Large intestine (tissue), 3 donors: ENCODE measurements around the gene CTNNA2. TPM values are rescaled to one million over a fixed set of nuclear protein-coding genes. Genes with fewer than 3 reads are reported as not detected.

Experiments
- DNase-seq, 2 donors: peaks; one replicate each; pipeline versions ENCODE4 v3.0.0 to v3.0.0-alpha.2; 2013
- H3K27ac ChIP-seq: one replicate; pipeline ENCODE4 v1.5.1; 2013; ENCODE audit warnings: low read length
- H3K27me3 ChIP-seq: 2 replicates; pipeline ENCODE4 v1.6.1; 2013; ENCODE audit warnings: low read length; ENCODE audit not compliant: control insufficient read depth, insufficient read depth
- H3K36me3 ChIP-seq: 2 replicates; pipeline ENCODE4 v1.6.1; 2013; ENCODE audit warnings: low read length; ENCODE audit not compliant: control insufficient read depth, insufficient read depth
- H3K4me1 ChIP-seq: one replicate; pipeline ENCODE4 v1.6.1; 2013; ENCODE audit warnings: low read length; ENCODE audit not compliant: control insufficient read depth, insufficient read depth
- H3K4me3 ChIP-seq: one replicate; pipeline ENCODE4 v1.5.1; 2013; ENCODE audit warnings: low read length
- H3K9me3 ChIP-seq: one replicate; pipeline ENCODE4 v1.6.1; 2013; ENCODE audit warnings: mild to moderate bottlenecking, low read depth, low read length, moderate library complexity; ENCODE audit not compliant: control insufficient read depth
- WGBS: methylation state at CpG from one replicate; pipeline ENCODE4 v1.1.5; 2013; ENCODE audit warnings: low lambda C conversion rate; ENCODE audit not compliant: insufficient coverage; 5-methylcytosine and 5-hydroxymethylcytosine counted together
- polyA plus RNA-seq: library from polyadenylated mRNA; unstranded; fragments of 120-200 nt; gene quantifications from one replicate; pipeline ENCODE4 v1.2.1, GENCODE V29; 2013

The CTNNA2 gene
- polyA plus RNA-seq, 1 donor: 7.5 TPM

DNA sequence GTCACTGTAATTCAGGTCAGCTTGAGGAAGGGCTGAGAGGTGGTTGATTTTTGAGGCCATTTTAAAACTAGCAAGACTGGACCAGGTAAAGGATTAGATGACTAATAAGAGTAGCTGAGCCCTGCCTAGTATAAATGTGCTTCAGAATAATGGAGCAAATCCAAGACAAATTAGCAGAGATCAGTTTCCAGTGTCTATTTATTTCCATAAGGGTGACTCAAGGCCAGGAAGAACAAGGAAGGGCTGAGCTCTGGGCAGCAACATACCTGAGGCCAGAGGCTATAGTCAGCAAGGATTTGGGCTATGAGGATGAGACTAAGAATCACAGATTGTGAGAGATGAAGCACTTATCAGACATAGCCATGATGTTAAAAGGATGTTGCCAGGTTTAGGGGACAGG lies 1130.7 kb downstream of the CTNNA2 start:
- Histone ChIP-seq H3K9me3 (no peaks in the 10 kb centered on the region), H3K36me3 (no peaks in the 10 kb centered on the region), H3K4me1 (peaks cover 5% of the 10 kb centered on the region), H3K27ac (no peak overlapping the region), H3K4me3 (no peak overlapping the region), H3K27me3 (no peaks in the 10 kb centered on the region)
- DNase-seq: no peak

DNA sequence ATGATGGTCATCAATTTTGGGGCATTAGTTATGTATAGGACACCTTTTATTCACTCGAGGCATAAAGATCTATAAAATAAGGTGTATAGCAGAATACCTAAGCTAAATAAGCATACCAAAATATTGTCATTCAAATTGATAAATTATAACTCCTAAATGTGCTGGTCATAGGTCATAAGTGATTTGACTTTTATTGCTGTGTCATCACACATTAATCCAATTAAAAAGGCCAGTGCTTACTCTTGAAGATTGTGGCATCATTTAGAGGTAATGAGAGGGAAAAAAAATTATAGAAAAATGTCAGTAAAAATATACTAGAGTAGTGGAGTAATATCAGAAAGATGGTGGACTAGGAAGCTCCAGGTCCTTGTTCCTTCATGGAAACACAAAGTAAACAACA lies 1138.6 kb downstream of the CTNNA2 start:
- DNase-seq: no peak
- 88% methylated on average over 1 of the region's 1 CpG for WGBS
- Histone ChIP-seq H3K36me3 (no peaks in the 10 kb centered on the region), H3K4me1 (no peaks in the 10 kb centered on the region), H3K4me3 (no peak overlapping the region), H3K9me3 (peaks cover 4% of the 10 kb centered on the region), H3K27ac (no peak overlapping the region), H3K27me3 (no peaks in the 10 kb centered on the region)

GRCh38 chr2:80655265-80655664 lies 1142.4 kb downstream of the CTNNA2 start:
- no CpG with 5 or more reads among the region's 1 CpG for WGBS
- no peaks in the 10 kb centered on the region for H3K27me3 ChIP-seq

GRCh38 chr2:80670763-80671162 lies 1157.9 kb downstream of the CTNNA2 start:
- no peaks in the 10 kb centered on the region for H3K9me3 ChIP-seq
- no peak overlapping the region for H3K4me3 ChIP-seq
- whole genome bisulfite sequencing: 50% methylated on average over 2 of the region's 4 CpGs
- no peaks in the 10 kb centered on the region for H3K4me1 ChIP-seq
- H3K27ac ChIP-seq: no peak overlapping the region
- no peaks in the 10 kb centered on the region for H3K27me3 ChIP-seq
- no peaks in the 10 kb centered on the region for H3K36me3 ChIP-seq
- DNase-seq: no peak

More at GRCh38 chr2:80655265-80655664, 1142.4 kb downstream of the CTNNA2 start:
- no peaks in the 10 kb centered on the region for H3K36me3 ChIP-seq
- H3K9me3 ChIP-seq: peaks cover 4% of the 10 kb centered on the region
- H3K4me1 ChIP-seq: no peaks in the 10 kb centered on the region
- no peak overlapping the region for H3K4me3 ChIP-seq
- DNase-seq: no peak
- no peak overlapping the region for H3K27ac ChIP-seq

DNA sequence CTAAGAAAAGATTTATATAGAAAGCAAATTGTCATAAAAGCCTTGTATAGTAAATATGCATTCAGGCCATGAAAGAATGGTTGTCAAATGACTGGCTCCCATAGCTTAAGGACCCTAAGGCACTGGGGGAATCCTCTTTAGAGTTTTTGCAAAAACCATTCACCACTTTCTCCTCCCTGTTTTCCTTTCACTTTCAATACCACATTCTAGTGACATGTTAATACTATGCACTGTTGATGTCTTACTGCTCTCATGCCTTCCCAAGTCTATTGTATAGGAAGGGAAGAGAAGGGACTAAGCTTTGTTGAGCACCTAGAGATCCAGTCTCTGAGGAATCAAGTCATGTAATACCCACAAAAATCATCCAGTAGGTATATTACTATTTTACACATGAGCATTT lies 1174.7 kb downstream of the CTNNA2 start:
- Histone ChIP-seq H3K27me3 (no peaks in the 10 kb centered on the region), H3K9me3 (no peaks in the 10 kb centered on the region), H3K27ac (no peak overlapping the region), H3K36me3 (no peaks in the 10 kb centered on the region), H3K4me3 (no peak overlapping the region), H3K4me1 (no peaks in the 10 kb centered on the region)
- DNase-seq: no peak

- H3K36me3 ChIP-seq: no peaks in the 10 kb centered on the region
- H3K9me3 ChIP-seq: no peaks in the 10 kb centered on the region
- no peak overlapping the region for H3K27ac ChIP-seq
- no peak for DNase-seq
- H3K27me3 ChIP-seq: no peaks in the 10 kb centered on the region
- no CpG with 5 or more reads among the region's 1 CpG for WGBS
- H3K4me1 ChIP-seq: no peaks in the 10 kb centered on the region
- H3K4me3 ChIP-seq: no peak overlapping the region
Measured at GRCh38 chr2:80689106-80689505, 1176.3 kb downstream of the CTNNA2 start.
